GM18499 (cell line): Measurements from ENCODE around the gene HIPK2.

Experiments used
- ATAC-seq: cut with Tn5 transposase; IDR thresholded peaks from one replicate; pipeline ENCODE4 v1.9.1; 2021; ENCODE audit warnings: moderate number of reproducible peaks; ENCODE audit not compliant: insufficient read depth, unreplicated experiment

HIPK2 gene

GRCh38 chr7:139718859-139719258 is 58.9 kb downstream of the HIPK2 start:
- no peak for ATAC-seq

- ATAC-seq, result no peak
Measured at GRCh38 chr7:139718141-139718540, 59.7 kb downstream of the HIPK2 start.

DNA sequence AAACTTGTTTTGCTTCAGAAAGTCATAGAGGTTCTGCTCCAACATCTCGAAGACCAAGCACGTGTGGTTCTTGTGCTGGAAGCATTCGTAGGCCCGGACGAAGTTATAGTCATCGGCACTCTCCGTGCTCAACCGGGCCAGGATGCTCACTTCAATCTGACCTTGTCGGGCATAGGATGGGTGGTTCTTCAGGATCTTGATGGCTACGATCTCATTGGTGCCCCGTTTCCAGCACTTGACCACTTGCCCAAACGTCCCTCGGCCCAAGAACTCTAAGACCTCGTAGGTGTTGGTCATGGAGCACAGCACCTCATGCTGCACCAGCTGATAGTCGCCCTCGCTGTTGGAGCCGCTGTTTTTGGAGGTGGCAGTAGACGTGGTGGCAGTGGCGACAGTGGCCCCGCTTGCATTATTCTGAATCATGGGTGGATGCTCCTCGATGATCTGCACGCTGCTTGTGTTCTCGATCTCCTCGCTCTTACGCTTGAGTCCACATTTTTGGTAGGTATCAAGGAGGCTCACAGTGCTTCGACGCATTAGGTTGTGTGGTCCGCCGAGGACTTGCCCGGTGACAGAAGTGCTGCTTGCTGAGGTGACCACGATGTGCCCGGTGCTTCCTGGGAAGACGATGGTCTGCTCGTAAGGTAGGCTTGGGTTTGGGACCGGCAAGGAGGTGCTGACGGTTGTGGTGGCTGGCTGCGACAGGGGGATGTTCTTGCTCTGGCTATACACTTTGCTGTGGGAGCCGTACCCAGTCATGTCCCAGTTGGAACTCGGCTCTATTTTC is 61.4 kb downstream of the HIPK2 start:
- no peak for ATAC-seq

GRCh38 chr7:139715194-139715815 is 62.5 kb downstream of the HIPK2 start:
- no peak for ATAC-seq

- peak; percentile 85 for ATAC-seq
Measured at GRCh38 chr7:139714163-139714901, 63.5 kb downstream of the HIPK2 start.

GRCh38 chr7:139713526-139714162 is 64.2 kb downstream of the HIPK2 start:
- ATAC-seq, result no peak

- no peak for ATAC-seq
Measured at GRCh38 chr7:139713061-139713460, 64.7 kb downstream of the HIPK2 start.

- ATAC-seq, result no peak
Measured at GRCh38 chr7:139711991-139712743, 65.6 kb downstream of the HIPK2 start.

DNA sequence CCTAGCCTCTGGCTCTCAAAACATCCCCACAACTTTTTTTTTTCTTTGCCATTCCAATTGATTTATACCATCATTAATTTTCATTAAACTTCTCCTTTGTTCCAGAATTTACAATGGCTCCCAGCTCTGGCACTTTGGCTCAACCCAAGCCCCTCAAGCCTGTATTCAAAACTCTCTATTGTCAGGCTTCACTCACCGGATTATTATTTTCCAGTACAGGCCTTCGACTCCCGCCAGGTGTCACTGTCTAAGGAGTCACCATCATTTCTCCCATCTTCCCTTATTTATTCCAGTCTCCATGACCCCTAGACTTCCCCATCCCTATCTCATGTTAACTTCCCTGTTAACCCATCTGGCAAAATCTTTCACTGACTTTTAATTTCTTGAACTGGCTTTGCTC is 67.8 kb downstream of the HIPK2 start:
- ATAC-seq, result no peak

DNA sequence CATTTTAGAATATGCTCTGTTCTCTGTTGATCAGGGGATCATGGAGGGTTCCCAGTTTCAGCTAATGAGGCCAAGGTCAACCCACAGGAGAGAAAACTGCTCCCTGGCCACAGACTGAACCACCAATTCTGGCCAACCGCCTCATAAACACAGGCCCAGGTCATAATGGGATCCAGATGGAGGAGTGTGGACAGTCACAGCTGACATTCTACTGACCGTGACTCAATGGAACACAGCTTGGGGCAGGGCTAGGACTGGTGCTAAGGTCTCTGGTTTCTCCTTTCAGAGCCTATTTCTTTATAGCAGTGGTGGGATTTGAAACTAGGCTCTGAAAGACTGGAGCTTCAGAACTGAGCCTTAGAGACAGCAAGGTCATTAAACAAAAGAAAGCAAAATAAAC is 68.3 kb downstream of the HIPK2 start:
- no peak for ATAC-seq

DNA sequence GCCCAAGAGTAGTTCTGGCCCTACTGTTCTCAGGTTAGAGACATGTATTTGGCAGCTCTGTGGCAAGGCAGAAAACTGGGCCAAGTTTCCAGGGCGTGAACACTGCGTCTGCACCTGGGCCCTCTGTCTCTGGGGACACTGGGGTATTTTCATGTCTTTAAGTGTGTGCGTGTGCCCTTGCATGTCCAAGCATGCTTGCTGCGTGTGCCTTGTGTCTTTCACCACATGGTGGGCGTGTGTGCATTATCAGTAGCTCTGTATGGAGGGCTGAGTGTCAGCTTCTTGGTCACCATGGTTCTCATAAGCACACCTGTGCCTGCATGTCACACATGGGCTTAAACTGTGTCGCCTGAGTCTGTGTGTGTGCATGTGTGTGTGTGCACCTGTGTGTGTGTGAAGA is 69.3 kb downstream of the HIPK2 start:
- ATAC-seq, result peak; percentile 90

DNA sequence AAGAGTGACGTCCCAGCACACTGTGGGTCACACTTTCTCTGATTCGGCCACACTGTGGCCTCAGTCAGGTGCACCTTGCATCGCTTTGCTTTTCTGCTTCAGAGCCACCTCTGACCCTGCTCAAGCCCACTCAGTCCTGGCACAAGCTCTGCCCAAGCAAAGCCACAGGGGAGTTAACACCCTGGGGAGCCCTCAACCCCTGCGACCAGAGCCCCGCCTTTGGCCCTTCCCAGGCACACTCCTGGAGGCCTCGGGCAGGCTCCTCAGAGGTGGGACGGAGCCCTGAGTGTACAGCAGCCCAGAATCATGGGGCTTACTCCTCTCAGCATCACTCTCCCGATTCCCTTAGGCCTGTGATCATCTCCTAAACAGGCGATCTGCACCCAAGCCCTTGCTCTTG is 71.0 kb downstream of the HIPK2 start:
- ATAC-seq, result no peak

GRCh38 chr7:139704308-139704879 is 73.4 kb downstream of the HIPK2 start:
- no peak for ATAC-seq

GRCh38 chr7:139703487-139704307 is 74.1 kb downstream of the HIPK2 start:
- peak; percentile 13 for ATAC-seq

DNA sequence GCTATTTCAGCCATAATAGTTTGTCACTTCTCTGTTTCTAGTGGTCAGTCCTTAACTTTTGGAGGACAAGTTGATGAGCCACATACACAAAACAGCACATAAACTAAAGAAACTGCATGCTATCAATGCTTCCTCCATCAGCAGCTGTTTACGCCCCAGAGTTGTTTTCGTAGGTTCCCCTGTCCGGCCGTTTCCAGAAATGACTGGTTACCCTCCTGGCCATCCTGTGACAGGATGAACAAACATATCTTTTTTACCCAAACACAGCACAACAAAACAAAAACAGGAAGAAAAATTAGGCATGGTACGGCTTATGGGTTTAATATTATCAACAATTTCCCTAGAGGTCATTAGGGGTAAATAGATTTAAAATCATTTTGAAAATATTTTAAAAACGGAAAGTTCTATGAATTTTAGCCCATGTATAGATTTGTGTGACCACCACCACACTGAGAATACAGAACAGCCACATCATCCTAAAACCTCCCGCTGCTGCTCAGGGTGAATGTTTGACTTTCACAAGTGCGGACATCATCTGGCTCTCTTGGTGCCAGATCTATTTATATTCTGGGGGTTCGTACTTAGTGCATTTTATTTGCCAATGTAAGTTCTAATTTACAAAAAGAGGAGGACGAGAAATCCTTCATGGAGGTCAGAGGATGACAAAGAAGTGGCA is 74.8 kb downstream of the HIPK2 start:
- ATAC-seq, result peak; percentile 56

DNA sequence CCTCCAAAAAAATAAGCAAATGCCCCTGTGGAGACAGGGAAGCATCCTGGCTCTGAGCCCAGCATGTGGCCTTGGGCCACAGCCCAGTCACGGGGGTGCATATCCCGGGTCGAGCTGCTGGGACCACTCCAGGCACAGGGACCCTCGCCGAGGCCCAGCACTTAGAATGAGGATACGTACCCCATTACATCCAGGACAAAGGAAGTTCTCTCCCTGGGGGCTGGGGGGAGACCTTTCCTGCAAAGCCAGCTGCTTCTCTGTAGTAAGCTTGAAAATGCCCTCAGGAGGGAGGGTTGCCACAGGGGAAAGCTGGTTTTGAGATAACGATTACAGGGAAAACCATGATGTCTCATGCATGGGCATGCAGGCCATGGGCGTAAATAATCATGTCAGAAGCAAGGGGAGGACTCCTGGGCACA is 75.5 kb downstream of the HIPK2 start:
- ATAC-seq, result no peak

- no peak for ATAC-seq
Measured at GRCh38 chr7:139701908-139702307, 75.9 kb downstream of the HIPK2 start.

GRCh38 chr7:139700505-139701235 is 77.1 kb downstream of the HIPK2 start:
- ATAC-seq, result no peak
